DND-41 (cell line): ENCODE data around the gene PRXL2A.

Experiments used
- ATAC-seq: fragments of 200-7000 bp; cut with Tn5 transposase; 3 replicates; pipeline ENCODE4 v1.9.1; 2021; ENCODE audit warnings: low read depth; ENCODE audit not compliant: insufficient read depth
- DNase-seq: peaks from one replicate; pipeline ENCODE4 v3.0.0-alpha.2; 2020
- H2AFZ ChIP-seq: 2 replicates; pipeline ENCODE4 v1.6.0; 2012; ENCODE audit warnings: low read depth, low read length
- H3K27ac ChIP-seq: 2 replicates; pipeline ENCODE4 v1.5.1; 2012; ENCODE audit warnings: low read length, inconsistent platforms
- H3K27me3 ChIP-seq: fragments of 200-600 bp; sonication (generic); 2 replicates; pipeline ENCODE4 v1.6.0; 2012; ENCODE audit warnings: low read length, mild to moderate bottlenecking, inconsistent platforms; ENCODE audit not compliant: insufficient read depth, poor library complexity
- H3K36me3 ChIP-seq: 2 replicates; pipeline ENCODE4 v1.5.1; 2012; ENCODE audit warnings: low read length, inconsistent platforms; ENCODE audit not compliant: insufficient read depth
- H3K4me1 ChIP-seq: 2 replicates; pipeline ENCODE4 v1.5.1; 2012; ENCODE audit warnings: mild to moderate bottlenecking, low read length; ENCODE audit not compliant: insufficient read depth
- H3K4me2 ChIP-seq: 2 replicates; pipeline ENCODE4 v1.6.0; 2012; ENCODE audit warnings: mild to moderate bottlenecking, moderate library complexity, low read length, inconsistent platforms; ENCODE audit not compliant: insufficient read depth
- H3K4me3 ChIP-seq, 2 experiments: fragments of 200-600 bp in 1 of 2; shearing (Covaris generic) in 1 of 2; 2 replicates each; pipeline ENCODE4 v1.5.1; 2012 to 2016; ENCODE audit warnings: inconsistent platforms in 2 of 2, low read length in 2 of 2, mild to moderate bottlenecking in 2 of 2, low read depth in 1 of 2, moderate library complexity in 1 of 2
- H3K79me2 ChIP-seq: 2 replicates; pipeline ENCODE4 v1.6.0; 2012; ENCODE audit warnings: low read length, inconsistent platforms; ENCODE audit not compliant: insufficient read depth
- H3K9ac ChIP-seq: 2 replicates; pipeline ENCODE4 v1.6.0; 2012; ENCODE audit warnings: low read depth, mild to moderate bottlenecking, inconsistent platforms, low read length, moderate library complexity
- H3K9me3 ChIP-seq: 2 replicates; pipeline ENCODE4 v1.5.1; 2012; ENCODE audit warnings: low read length, moderate library complexity, mild to moderate bottlenecking, inconsistent platforms; ENCODE audit not compliant: insufficient read depth, severe bottlenecking
- H4K20me1 ChIP-seq: 2 replicates; pipeline ENCODE4 v1.6.0; 2012; ENCODE audit warnings: low read length; ENCODE audit not compliant: insufficient read depth
- CTCF ChIP-seq: IDR thresholded peaks from 2 replicates; pipeline ENCODE4 v1.5.1; 2012; ENCODE audit warnings: borderline replicate concordance, low read length, moderate library complexity, mild to moderate bottlenecking; ENCODE audit not compliant: poor library complexity, severe bottlenecking; ENCODE audit errors: extremely low read depth
- EZH2 ChIP-seq: IDR thresholded peaks from 3 replicates; pipeline ENCODE4 v1.6.1; 2012; ENCODE audit warnings: borderline replicate concordance, low read depth, mild to moderate bottlenecking, moderate library complexity, low read length, inconsistent platforms; ENCODE audit not compliant: severe bottlenecking

The PRXL2A gene

GRCh38 chr10:80371467-80371866 lies 36.9 kb upstream of the PRXL2A start:
- Histone ChIP-seq H3K4me1 (no peaks in the 10 kb centered on the region), H3K27me3 (peaks cover 4% of the 10 kb centered on the region), H3K4me3 (no peak overlapping the region), H4K20me1 (no peaks in the 10 kb centered on the region), H3K79me2 (no peaks in the 10 kb centered on the region), H3K9ac (no peak overlapping the region), H3K27ac (no peak overlapping the region), H2AFZ (no peak overlapping the region), H3K9me3 (peaks cover 12% of the 10 kb centered on the region), H3K36me3 (no peaks in the 10 kb centered on the region), H3K4me2 (no peak overlapping the region)
- ATAC-seq, result no peak
- no peak for TF ChIP-seq EZH2
- TF ChIP-seq CTCF, result no peak
- no peak for DNase-seq

GRCh38 chr10:80372675-80373074 lies 35.7 kb upstream of the PRXL2A start:
- no peak overlapping the region for H3K4me3 ChIP-seq
- H3K4me1 ChIP-seq, result no peaks in the 10 kb centered on the region
- H3K9me3 ChIP-seq, result peaks cover 1% of the 10 kb centered on the region
- TF ChIP-seq EZH2 (no peak), CTCF (no peak)
- no peak overlapping the region for H3K27ac ChIP-seq
- H3K79me2 ChIP-seq, result no peaks in the 10 kb centered on the region
- DNase-seq (no peak), ATAC-seq (no peak)
- H2AFZ ChIP-seq, result no peak overlapping the region
- H3K27me3 ChIP-seq, result peaks cover 4% of the 10 kb centered on the region
- no peaks in the 10 kb centered on the region for H4K20me1 ChIP-seq
- no peak overlapping the region for H3K4me2 ChIP-seq
- no peak overlapping the region for H3K9ac ChIP-seq
- H3K36me3 ChIP-seq, result no peaks in the 10 kb centered on the region

- no peak overlapping the region for H3K4me2 ChIP-seq
- H3K4me3 ChIP-seq, result no peak overlapping the region
- H4K20me1 ChIP-seq, result no peaks in the 10 kb centered on the region
- no peaks in the 10 kb centered on the region for H3K9me3 ChIP-seq
- DNase-seq, result no peak
- H3K79me2 ChIP-seq, result no peaks in the 10 kb centered on the region
- H3K4me1 ChIP-seq, result no peaks in the 10 kb centered on the region
- H3K27me3 ChIP-seq, result peaks cover 4% of the 10 kb centered on the region
- H3K27ac ChIP-seq, result no peak overlapping the region
- no peaks in the 10 kb centered on the region for H3K36me3 ChIP-seq
- no peak for ATAC-seq
- no peak for TF ChIP-seq CTCF
- H2AFZ ChIP-seq, result no peak overlapping the region
- no peak overlapping the region for H3K9ac ChIP-seq
These were observed 34.8 kb upstream of the PRXL2A start for GRCh38 chr10:80373502-80373901.

- Histone ChIP-seq H3K9me3 (no peaks in the 10 kb centered on the region), H3K4me3 (no peak overlapping the region), H3K9ac (no peak overlapping the region), H2AFZ (no peak overlapping the region), H3K4me2 (no peak overlapping the region), H3K79me2 (no peaks in the 10 kb centered on the region), H4K20me1 (no peaks in the 10 kb centered on the region), H3K27me3 (peaks cover 4% of the 10 kb centered on the region), H3K27ac (no peak overlapping the region), H3K36me3 (no peaks in the 10 kb centered on the region), H3K4me1 (no peaks in the 10 kb centered on the region)
- ATAC-seq, result no peak
- no peak for TF ChIP-seq EZH2
- TF ChIP-seq CTCF, result no peak
- DNase-seq, result no peak
These were observed 28.6 kb upstream of the PRXL2A start for GRCh38 chr10:80379701-80380100.
